Testis (tissue), 3 donors: ENCODE data around the gene SHLD1. TPM values are rescaled to one million over a fixed set of nuclear protein-coding genes. Genes with fewer than 3 reads are reported as not detected.

Experiments used
- DNase-seq: peaks from one replicate; pipeline ENCODE4 v3.0.0-alpha.2; 2019
- H3K27ac ChIP-seq, 2 donors: fragments of 200-600 bp; sonication (generic); one replicate each; pipeline ENCODE4 v1.5.1; 2019
- H3K27me3 ChIP-seq: fragments of 200-600 bp; sonication (generic); one replicate; pipeline ENCODE4 v1.5.1; 2019
- H3K36me3 ChIP-seq: fragments of 200-600 bp; sonication (generic); one replicate; pipeline ENCODE4 v1.5.1; 2017; ENCODE audit warnings: low read depth; ENCODE audit errors: missing control alignments
- H3K4me1 ChIP-seq: fragments of 200-600 bp; sonication (generic); one replicate; pipeline ENCODE4 v1.5.1; 2019
- H3K4me3 ChIP-seq, 2 donors: fragments of 200-600 bp; sonication (generic); one replicate each; pipeline ENCODE4 v1.5.1; 2017 to 2019
- H3K9me3 ChIP-seq: fragments of 200-600 bp; sonication (generic); one replicate; pipeline ENCODE4 v1.5.1; 2017
- POLR2A ChIP-seq: fragments of 450-650 bp; IDR thresholded peaks from one replicate; pipeline ENCODE4 v1.6.1; 2017; ENCODE audit warnings: antibody characterized with exemption, mild to moderate bottlenecking, moderate library complexity
- WGBS, 2 donors: methylation state at CpG; one replicate each; pipeline ENCODE4 v1.1.5; 2018; 5-methylcytosine and 5-hydroxymethylcytosine counted together
- intact Hi-C: fragments of 100-400 bp; cut with DNase I; formaldehyde crosslinking; loops from one replicate; pipeline ENCODE4 v1.15.1; 2023; ENCODE audit warnings: low total_unique reads
- polyA plus RNA-seq: library from polyadenylated mRNA; stranded (reverse); fragments of 350-450 nt; fragmentation: Illumina TruSeq; extraction: RNeasy Lipid Tissue Mini Kit (QIAGEN cat#74804); gene quantifications from one replicate; pipeline ENCODE4 v1.2.3, GENCODE V29; 2014; ENCODE audit warnings: low read depth, low replicate concordance; ENCODE audit not compliant: insufficient read depth
- total RNA-seq, 2 donors: library from RNA; depleted of rRNA; stranded (reverse); fragments of >200 nt; gene quantifications; one replicate each; pipeline ENCODE4 v1.2.3, GENCODE V29; 2016
- TF ChIP-seq, protein P1 (sequence below), 3 experiments: fragments of 450-650 bp in 2 of 3; fragments of 200-600 bp in 1 of 3; sonication (generic) in 1 of 3; IDR thresholded peaks; one replicate each; pipeline ENCODE4 v1.5.1; 2016 to 2019; ENCODE audit warnings: antibody characterized with exemption in 3 of 3, mild to moderate bottlenecking in 2 of 3, moderate library complexity in 1 of 3

SHLD1 gene
- total and polyA plus RNA-seq, 3 donors from 2014 or later = 2.2 to 6.0 (median 5.4) TPM

DNA sequence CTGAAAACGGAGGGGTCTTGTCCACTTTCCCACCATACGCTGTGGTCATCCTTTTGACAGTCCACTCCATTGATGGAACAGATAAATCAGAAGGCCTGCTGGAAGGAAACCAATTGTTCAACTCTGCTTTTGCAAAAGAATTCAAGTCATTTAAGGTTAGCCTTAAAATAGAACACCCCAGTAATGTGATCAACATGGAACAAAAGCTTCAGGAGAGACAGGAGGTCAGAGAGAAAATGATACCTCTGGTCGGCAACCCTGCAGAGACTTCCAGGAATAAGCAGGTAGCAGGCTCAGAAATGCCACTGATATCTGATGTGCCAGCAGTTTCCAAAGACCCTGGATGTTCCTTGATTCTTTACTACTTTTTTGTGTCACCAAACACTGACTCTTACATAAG lies 39.6 kb upstream of the SHLD1 start:
- no peaks in the 10 kb centered on the region for H3K36me3 ChIP-seq
- no peak for DNase-seq
- 70 to 87% methylated on average over 3 of the region's 3 CpGs for WGBS, 2 donors
- no peaks in the 10 kb centered on the region for H3K4me1 ChIP-seq
- no peaks in the 10 kb centered on the region for H3K27me3 ChIP-seq
- intact Hi-C loops = no loop called here
- no peak for TF ChIP-seq POLR2A
- TF ChIP-seq, protein P1, sequence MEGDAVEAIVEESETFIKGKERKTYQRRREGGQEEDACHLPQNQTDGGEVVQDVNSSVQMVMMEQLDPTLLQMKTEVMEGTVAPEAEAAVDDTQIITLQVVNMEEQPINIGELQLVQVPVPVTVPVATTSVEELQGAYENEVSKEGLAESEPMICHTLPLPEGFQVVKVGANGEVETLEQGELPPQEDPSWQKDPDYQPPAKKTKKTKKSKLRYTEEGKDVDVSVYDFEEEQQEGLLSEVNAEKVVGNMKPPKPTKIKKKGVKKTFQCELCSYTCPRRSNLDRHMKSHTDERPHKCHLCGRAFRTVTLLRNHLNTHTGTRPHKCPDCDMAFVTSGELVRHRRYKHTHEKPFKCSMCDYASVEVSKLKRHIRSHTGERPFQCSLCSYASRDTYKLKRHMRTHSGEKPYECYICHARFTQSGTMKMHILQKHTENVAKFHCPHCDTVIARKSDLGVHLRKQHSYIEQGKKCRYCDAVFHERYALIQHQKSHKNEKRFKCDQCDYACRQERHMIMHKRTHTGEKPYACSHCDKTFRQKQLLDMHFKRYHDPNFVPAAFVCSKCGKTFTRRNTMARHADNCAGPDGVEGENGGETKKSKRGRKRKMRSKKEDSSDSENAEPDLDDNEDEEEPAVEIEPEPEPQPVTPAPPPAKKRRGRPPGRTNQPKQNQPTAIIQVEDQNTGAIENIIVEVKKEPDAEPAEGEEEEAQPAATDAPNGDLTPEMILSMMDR (IDR thresholded peaks at IDR 0.05) = no peak
- no peak overlapping the region for H3K4me3 ChIP-seq
- no peak overlapping the region for H3K27ac ChIP-seq
- H3K9me3 ChIP-seq = no peaks in the 10 kb centered on the region

DNA sequence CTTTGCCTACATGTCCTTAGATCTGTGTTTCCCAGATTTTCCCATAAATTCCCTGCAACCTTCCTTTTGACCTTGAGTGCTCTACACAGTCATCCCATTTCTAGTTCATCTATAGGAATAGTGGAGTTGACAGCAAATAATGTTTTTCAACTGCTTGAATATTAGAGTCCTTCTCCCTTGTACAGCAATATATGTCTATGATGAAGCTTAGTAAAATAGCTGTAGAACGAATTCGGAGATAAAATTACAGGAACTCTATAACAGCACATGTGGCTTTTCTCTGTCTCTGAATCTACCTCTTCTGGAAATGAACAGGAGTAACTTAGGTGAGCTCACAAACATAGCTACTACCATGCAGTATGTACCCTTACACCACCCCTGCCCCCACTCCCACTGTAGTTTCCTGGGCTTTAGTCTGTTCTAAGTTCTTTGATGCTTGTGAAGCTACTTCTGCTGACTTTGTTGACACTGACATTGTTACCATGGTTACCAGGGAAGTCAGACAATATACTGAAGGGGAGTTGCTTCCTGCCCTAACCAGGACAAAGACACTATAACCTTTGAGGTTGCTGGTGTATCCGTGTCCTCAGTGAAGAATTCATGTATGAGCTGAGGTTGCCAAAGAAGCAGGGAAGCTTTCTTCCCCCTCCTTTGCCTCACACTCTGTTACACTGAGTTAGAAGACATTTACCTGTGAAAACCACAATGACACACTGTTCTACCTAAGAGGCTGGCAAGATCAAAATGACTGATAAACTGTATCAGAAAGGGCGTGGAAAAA lies 35.8 kb upstream of the SHLD1 start:
- H3K9me3 ChIP-seq = no peaks in the 10 kb centered on the region
- TF ChIP-seq, protein P1 (IDR thresholded peaks at IDR 0.05) = no peak
- no peak for TF ChIP-seq POLR2A
- no peak overlapping the region for H3K27ac ChIP-seq
- no peaks in the 10 kb centered on the region for H3K27me3 ChIP-seq
- no peaks in the 10 kb centered on the region for H3K36me3 ChIP-seq
- intact Hi-C loops = no loop called here
- H3K4me1 ChIP-seq = no peaks in the 10 kb centered on the region
- no peak overlapping the region for H3K4me3 ChIP-seq
- WGBS, 2 donors = 72 to 74% methylated on average over 4 of the region's 4 CpGs
- DNase-seq = no peak

DNA sequence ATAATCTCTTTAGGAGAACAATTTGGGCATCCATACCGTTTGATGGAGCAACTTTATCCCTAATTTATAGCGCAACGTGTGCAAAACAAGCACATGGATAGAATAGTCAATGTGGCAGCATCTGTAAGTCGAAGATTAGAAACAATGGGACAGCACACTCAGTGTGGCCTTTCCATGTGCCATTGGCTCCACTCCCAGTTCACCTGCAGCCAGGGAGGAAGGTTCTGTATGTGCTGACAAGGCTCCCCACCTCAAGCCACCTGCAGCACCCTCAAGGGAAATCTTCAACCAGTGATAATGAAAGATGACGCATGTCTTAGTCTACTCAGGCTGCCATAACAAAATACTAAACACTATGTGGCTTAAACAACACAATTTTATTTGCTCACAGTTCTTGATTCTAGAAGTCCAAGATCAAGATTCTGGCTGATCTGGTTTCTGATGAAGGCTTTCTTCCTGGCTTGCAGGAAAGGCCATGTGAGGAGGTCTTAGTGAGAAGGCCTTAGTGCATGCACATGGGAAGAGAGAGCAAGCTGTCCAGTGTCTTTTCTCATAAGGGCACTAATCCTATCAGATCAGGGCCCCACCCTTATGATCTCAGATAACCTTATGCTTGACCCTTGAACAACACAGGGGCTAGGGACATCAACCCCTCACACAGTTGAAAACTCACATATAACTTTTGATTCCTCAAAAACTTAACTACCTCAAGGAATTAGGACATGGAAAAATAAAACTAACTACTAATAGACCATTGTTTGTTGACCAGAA lies 34.9 kb upstream of the SHLD1 start:
- Histone ChIP-seq H3K4me3 (no peak overlapping the region), H3K27me3 (no peaks in the 10 kb centered on the region), H3K36me3 (no peaks in the 10 kb centered on the region), H3K4me1 (no peaks in the 10 kb centered on the region), H3K27ac (no peak overlapping the region), H3K9me3 (no peaks in the 10 kb centered on the region)
- DNase-seq = no peak
- no peak for TF ChIP-seq POLR2A
- TF ChIP-seq, protein P1 (IDR thresholded peaks at IDR 0.05) = no peak
- intact Hi-C loops = no loop called here
- whole genome bisulfite sequencing, 2 donors = 87 to 99% methylated on average over 5 of the region's 5 CpGs

DNA sequence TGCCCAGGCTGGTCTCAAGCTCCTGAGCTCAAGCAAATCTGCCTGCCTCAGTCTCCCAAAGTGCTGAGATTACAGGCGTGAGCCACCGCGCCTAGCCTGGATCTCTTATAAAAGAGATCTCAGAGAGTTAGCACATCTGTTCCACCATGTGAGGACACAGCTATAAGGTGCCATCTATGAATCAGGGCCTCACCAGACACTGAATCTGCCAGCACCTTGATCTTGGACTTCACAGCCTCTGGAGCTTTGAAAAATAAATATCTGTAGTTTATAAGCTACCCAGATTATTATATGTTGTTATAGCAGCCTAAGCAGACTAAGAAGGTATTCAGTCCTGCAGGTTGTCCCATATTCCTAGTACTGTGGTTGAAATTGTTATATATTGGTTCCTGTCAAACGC lies 33.2 kb upstream of the SHLD1 start:
- intact Hi-C loops = no loop called here
- 96 to 97% methylated on average over 4 of the region's 4 CpGs for WGBS, 2 donors
- no peaks in the 10 kb centered on the region for H3K36me3 ChIP-seq
- TF ChIP-seq, protein P1 (IDR thresholded peaks at IDR 0.05) = no peak
- no peak for TF ChIP-seq POLR2A
- no peak for DNase-seq
- no peak overlapping the region for H3K27ac ChIP-seq
- no peak overlapping the region for H3K4me3 ChIP-seq
- no peaks in the 10 kb centered on the region for H3K9me3 ChIP-seq
- H3K4me1 ChIP-seq = no peaks in the 10 kb centered on the region
- no peaks in the 10 kb centered on the region for H3K27me3 ChIP-seq
